PC-3 (cell line): ENCODE results near the gene NOTCH4. TPM values are rescaled to one million over a fixed set of nuclear protein-coding genes. Genes with fewer than 3 reads are reported as not detected.

Experiments
- ATAC-seq: fragments of 200-7000 bp; cut with Tn5 transposase; 2 replicates; pipeline ENCODE4 v1.9.1; 2020; ENCODE audit warnings: mild to moderate bottlenecking, moderate library complexity
- BruUV-seq: library from RNA; stranded (reverse); fragments of 400-500 nt; replicated peaks from 2 replicates; lab custom pipeline; 2021; lab: Mats Ljungman, UMichigan
- CTCF ChIA-PET: fragments of 300-600 bp; sonication (Branson Sonifier 250); formaldehyde crosslinking; loops from one replicate; lab custom pipeline; 2022; ENCODE audit warnings: antibody characterized with exemption; lab: Charles Lee
- POLR2A ChIA-PET: fragments of 300-600 bp; sonication (Branson Sonifier 250); formaldehyde crosslinking; loops from one replicate; lab custom pipeline; 2022; ENCODE audit warnings: antibody characterized with exemption; ENCODE audit not compliant: unreplicated experiment; lab: Charles Lee
- DNase-seq: peaks from one replicate; pipeline ENCODE4 v3.0.0-alpha.2; 2015
- H2AFZ ChIP-seq: fragments of 300-600 bp; sonication (generic); 2 replicates; pipeline ENCODE4 v1.6.0; 2016; ENCODE audit warnings: antibody characterized with exemption, low read length
- H3F3A ChIP-seq: fragments of 300-600 bp; sonication (generic); one replicate; pipeline ENCODE4 v1.6.0; 2017; ENCODE audit warnings: antibody characterized with exemption, low read length, control low read depth, mild to moderate bottlenecking; ENCODE audit not compliant: unreplicated experiment
- H3K27ac ChIP-seq: fragments of 300-600 bp; sonication (generic); 2 replicates; pipeline ENCODE4 v1.5.1; 2016; ENCODE audit warnings: mild to moderate bottlenecking, low read length
- H3K27me3 ChIP-seq: fragments of 300-600 bp; sonication (generic); 2 replicates; pipeline ENCODE4 v1.6.1; 2016; ENCODE audit warnings: low read length, mixed read lengths
- H3K36me3 ChIP-seq: fragments of 300-600 bp; sonication (generic); 2 replicates; pipeline ENCODE4 v1.6.1; 2016; ENCODE audit warnings: low read depth, mixed run types, low read length, mixed read lengths
- H3K4me1 ChIP-seq: fragments of 300-600 bp; sonication (generic); 2 replicates; pipeline ENCODE4 v1.5.1; 2016; ENCODE audit warnings: low read length; ENCODE audit not compliant: insufficient read depth
- H3K4me2 ChIP-seq: fragments of 300-600 bp; sonication (generic); 2 replicates; pipeline ENCODE4 v1.6.0; 2016; ENCODE audit warnings: low read length
- H3K4me3 ChIP-seq: fragments of 300-600 bp; sonication (generic); 2 replicates; pipeline ENCODE4 v1.5.1; 2016; ENCODE audit warnings: mild to moderate bottlenecking, low read length, mixed read lengths
- H3K79me2 ChIP-seq: fragments of 300-600 bp; sonication (generic); 2 replicates; pipeline ENCODE4 v1.6.1; 2017; ENCODE audit warnings: low read length, mixed read lengths
- H3K9ac ChIP-seq: fragments of 300-600 bp; sonication (generic); 2 replicates; pipeline ENCODE4 v1.6.0; 2016; ENCODE audit warnings: mild to moderate bottlenecking, low read length
- H3K9me2 ChIP-seq: fragments of 300-600 bp; sonication (generic); replicated peaks from 2 replicates; pipeline ENCODE4 v1.6.1; 2016; ENCODE audit warnings: mixed run types, low read length, mixed read lengths
- H3K9me3 ChIP-seq: fragments of 300-600 bp; sonication (generic); 2 replicates; pipeline ENCODE4 v1.6.1; 2016; ENCODE audit warnings: low read length, mixed read lengths
- H4K20me1 ChIP-seq: fragments of 300-600 bp; sonication (generic); 2 replicates; pipeline ENCODE4 v1.6.1; 2016; ENCODE audit warnings: low read length, mixed read lengths
- CTCF ChIP-seq: fragments of 300-600 bp; sonication (generic); conservative IDR thresholded peaks from 2 replicates; pipeline ENCODE4 v1.5.1; 2017; ENCODE audit warnings: antibody characterized with exemption, low read depth, mild to moderate bottlenecking, low read length
- EZH2 ChIP-seq: fragments of 300-600 bp; sonication (generic); IDR thresholded peaks from one replicate; pipeline ENCODE4 v1.6.1; 2017; ENCODE audit warnings: antibody characterized with exemption, mild to moderate bottlenecking, low read length; ENCODE audit not compliant: unreplicated experiment
- EZH2phosphoT487 ChIP-seq: fragments of 300-600 bp; sonication (generic); IDR thresholded peaks from 2 replicates; pipeline ENCODE4 v1.6.1; 2018; ENCODE audit warnings: mild to moderate bottlenecking, antibody characterized with exemption, low read length, borderline replicate concordance
- intact Hi-C: fragments of 100-400 bp; cut with micrococcal nuclease; formaldehyde crosslinking; loops from 2 replicates; pipeline ENCODE4 v1.9.0; 2023
- total RNA-seq: library from RNA; depleted of rRNA; stranded (reverse); fragments of >200 nt; gene quantifications from 2 replicates; pipeline ENCODE4 v1.2.3, GENCODE V29; 2014

The NOTCH4 gene
- total RNA-seq, 1 experiment from 2014 or later, result 1.7 TPM

GRCh38 chr6:32224696-32225095, 829 bp upstream of the NOTCH4 start:
- Histone ChIP-seq H3K27me3 (peaks cover 10% of the 10 kb centered on the region; the same call in 1 of the 2 replicates), H3K9me2 (no peaks in the 10 kb centered on the region), H3K4me3 (no peak overlapping the region), H3K9ac (no peak overlapping the region), H2AFZ (no peak overlapping the region), H3K79me2 (no peaks in the 10 kb centered on the region), H3F3A (no peaks in the 10 kb centered on the region), H3K27ac (no peak overlapping the region), H3K9me3 (no peaks in the 10 kb centered on the region), H4K20me1 (no peaks in the 10 kb centered on the region), H3K36me3 (no peaks in the 10 kb centered on the region), H3K4me2 (no peak overlapping the region), H3K4me1 (no peaks in the 10 kb centered on the region)
- CTCF ChIA-PET, result no interaction called here
- POLR2A ChIA-PET, result no interaction called here
- TF ChIP-seq EZH2 (no peak), EZH2phosphoT487 (no peak), CTCF (no peak)
- BruUV-seq, result no TSS peak
- intact Hi-C loops, result no loop called here
- ATAC-seq (no peak), DNase-seq (no peak)

GRCh38 chr6:32222333-32223230, 1.3 kb downstream of the NOTCH4 start:
- no peak overlapping the region for H3K27ac ChIP-seq
- no peak overlapping the region for H3K4me2 ChIP-seq
- H3K36me3 ChIP-seq, result no peaks in the 10 kb centered on the region
- H3K27me3 ChIP-seq, result peaks cover 25% of the 10 kb centered on the region
- H3K4me3 ChIP-seq, result no peak overlapping the region
- no peaks in the 10 kb centered on the region for H3F3A ChIP-seq
- H3K9me2 ChIP-seq, result no peaks in the 10 kb centered on the region
- H4K20me1 ChIP-seq, result no peaks in the 10 kb centered on the region
- H3K9me3 ChIP-seq, result no peaks in the 10 kb centered on the region
- TF ChIP-seq CTCF (no peak), EZH2 (no peak), EZH2phosphoT487 (no peak)
- H2AFZ ChIP-seq, result no peak overlapping the region
- POLR2A ChIA-PET, result no interaction called here
- CTCF ChIA-PET, result no interaction called here
- intact Hi-C loops, result no loop called here
- ATAC-seq (no peak), DNase-seq (no peak)
- BruUV-seq, result no TSS peak
- H3K4me1 ChIP-seq, result no peaks in the 10 kb centered on the region
- no peak overlapping the region for H3K9ac ChIP-seq
- no peaks in the 10 kb centered on the region for H3K79me2 ChIP-seq

GRCh38 chr6:32220021-32220420, 3.8 kb downstream of the NOTCH4 start:
- H3K4me3 ChIP-seq, result no peak overlapping the region
- no peak for TF ChIP-seq EZH2phosphoT487
- no peak for DNase-seq
- no peak for ATAC-seq
- H3K27me3 ChIP-seq, result peaks cover 31% of the 10 kb centered on the region
- ChIA-PET CTCF (no interaction called here), POLR2A (no interaction called here)
- H3K4me2 ChIP-seq, result no peak overlapping the region
- no peak overlapping the region for H3K9ac ChIP-seq
- no peaks in the 10 kb centered on the region for H3K36me3 ChIP-seq
- H2AFZ ChIP-seq, result no peak overlapping the region
- no peaks in the 10 kb centered on the region for H3F3A ChIP-seq
- H3K9me3 ChIP-seq, result no peaks in the 10 kb centered on the region
- intact Hi-C loops, result no loop called here
- H3K79me2 ChIP-seq, result no peaks in the 10 kb centered on the region
- H3K9me2 ChIP-seq, result no peaks in the 10 kb centered on the region
- H4K20me1 ChIP-seq, result no peaks in the 10 kb centered on the region
- BruUV-seq, result no TSS peak
- no peak overlapping the region for H3K27ac ChIP-seq
- no peaks in the 10 kb centered on the region for H3K4me1 ChIP-seq
